ENCODE data around the gene PEPD.

GRCh38 chr19:33408538-33409434, 112.8 kb downstream of the PEPD start:
- TF ChIP-seq POLR2A (IDR thresholded peaks at IDR 0.05; ENCODE audit: low read length) (no peak), GATA1 (IDR thresholded peaks at IDR 0.05; ENCODE audit: low read depth, low read length) (no peak)

Data from erythroblast (primary cell).